WTC11 (cell line): Measurements from ENCODE around the gene CEP85. TPM values are rescaled to one million over a fixed set of nuclear protein-coding genes. Genes with fewer than 3 reads are reported as not detected.

ENCODE experiments used
- ATAC-seq: fragments of 200-7000 bp; cut with Tn5 transposase; 2 replicates; pipeline ENCODE4 v1.10.0; 2021; ENCODE audit warnings: mild to moderate bottlenecking, moderate library complexity
- CTCF ChIA-PET: fragments of 300-600 bp; sonication (Branson Sonifier 250); formaldehyde crosslinking; loops from one replicate; lab custom pipeline; 2021; ENCODE audit warnings: antibody characterized with exemption; lab: Charles Lee
- POLR2A ChIA-PET: fragments of 350-600 bp; sonication (Branson Sonifier 250); formaldehyde crosslinking; loops from one replicate; lab custom pipeline; 2021; ENCODE audit warnings: antibody characterized with exemption; lab: Charles Lee
- DNase-seq: peaks from one replicate; pipeline ENCODE4 v3.0.0; 2021; ENCODE audit warnings: low spot score
- H3K27ac Mint-ChIP-seq: 2 replicates; pipeline ENCODE4 v1.8.0; 2021; ENCODE audit warnings: mixed read lengths
- H3K27me3 Mint-ChIP-seq: 2 replicates; pipeline ENCODE4 v1.8.0; 2021; ENCODE audit warnings: low read depth, mild to moderate bottlenecking, moderate library complexity, mixed read lengths
- H3K36me3 Mint-ChIP-seq: 2 replicates; pipeline ENCODE4 v1.8.0; 2021; ENCODE audit warnings: mixed read lengths
- H3K4me1 Mint-ChIP-seq: 2 replicates; pipeline ENCODE4 v1.8.0; 2022; ENCODE audit warnings: mixed read lengths
- H3K4me3 Mint-ChIP-seq: 2 replicates; pipeline ENCODE4 v1.8.0; 2021; ENCODE audit warnings: mild to moderate bottlenecking, moderate library complexity, mixed read lengths
- H3K9me3 Mint-ChIP-seq: 2 replicates; pipeline ENCODE4 v1.8.0; 2021; ENCODE audit warnings: mixed read lengths
- CREB1 ChIP-seq: sonication (generic); formaldehyde crosslinking; IDR thresholded peaks from 2 replicates; pipeline ENCODE4 v1.8.0; 2023; ENCODE audit warnings: mild to moderate bottlenecking, missing genetic modification reagents
- CREM ChIP-seq: sonication (generic); formaldehyde crosslinking; IDR thresholded peaks from 2 replicates; pipeline ENCODE4 v1.8.1; 2022; ENCODE audit warnings: mild to moderate bottlenecking, missing genetic modification reagents, moderate library complexity
- ELF4 ChIP-seq: sonication (generic); formaldehyde crosslinking; IDR thresholded peaks from 2 replicates; pipeline ENCODE4 v1.8.1; 2022; ENCODE audit warnings: low read depth, mild to moderate bottlenecking, moderate library complexity, missing genetic modification reagents
- ETV6 ChIP-seq: sonication (generic); formaldehyde crosslinking; IDR thresholded peaks from 2 replicates; pipeline ENCODE4 v1.8.1; 2022; ENCODE audit warnings: mild to moderate bottlenecking, missing genetic modification reagents
- GABPB1 ChIP-seq: sonication (generic); formaldehyde crosslinking; IDR thresholded peaks from 2 replicates; pipeline ENCODE4 v1.8.1; 2023; ENCODE audit warnings: mild to moderate bottlenecking, missing genetic modification reagents
- GRHL2 ChIP-seq: fragments of 250-450 bp; sonication (Bioruptor Pico); IDR thresholded peaks from 2 replicates; pipeline ENCODE4 v1.8.0; 2022; ENCODE audit warnings: mild to moderate bottlenecking, moderate library complexity; ENCODE audit not compliant: insufficient replicate concordance, severe bottlenecking
- IRF2 ChIP-seq: sonication (generic); formaldehyde crosslinking; IDR thresholded peaks from 2 replicates; pipeline ENCODE4 v1.8.0; 2022; ENCODE audit warnings: low read depth, missing genetic modification reagents, borderline replicate concordance
- JAZF1 ChIP-seq: fragments of 250-450 bp; sonication (Bioruptor Pico); IDR thresholded peaks from 2 replicates; pipeline ENCODE4 v1.9.0; 2021; ENCODE audit warnings: moderate library complexity, mild to moderate bottlenecking, inconsistent platforms
- MXD4 ChIP-seq: fragments of 250-450 bp; sonication (Bioruptor Pico); IDR thresholded peaks from 2 replicates; pipeline ENCODE4 v1.8.0; 2021; ENCODE audit warnings: mild to moderate bottlenecking, moderate library complexity, borderline replicate concordance
- MYBL2 ChIP-seq: sonication (generic); formaldehyde crosslinking; IDR thresholded peaks from 2 replicates; pipeline ENCODE4 v1.8.1; 2023; ENCODE audit warnings: mild to moderate bottlenecking, moderate library complexity, missing genetic modification reagents
- OVOL2 ChIP-seq: fragments of 250-450 bp; sonication (Bioruptor Pico); IDR thresholded peaks from 2 replicates; pipeline ENCODE4 v1.9.0; 2021; ENCODE audit warnings: mild to moderate bottlenecking, borderline replicate concordance
- SMAD3 ChIP-seq: sonication (generic); formaldehyde crosslinking; IDR thresholded peaks from 2 replicates; pipeline ENCODE4 v1.8.0; 2022; ENCODE audit warnings: missing genetic modification reagents, mild to moderate bottlenecking, borderline replicate concordance
- ZNF232 ChIP-seq: sonication (generic); formaldehyde crosslinking; IDR thresholded peaks from 2 replicates; pipeline ENCODE4 v1.8.0; 2022; ENCODE audit warnings: mild to moderate bottlenecking, missing genetic modification reagents
- ZNF671 ChIP-seq: fragments of 250-450 bp; sonication (Bioruptor Pico); IDR thresholded peaks from 2 replicates; pipeline ENCODE4 v1.8.0; 2021; ENCODE audit warnings: mild to moderate bottlenecking
- total RNA-seq: library from RNA; stranded (reverse); gene quantifications from 3 replicates; pipeline ENCODE4 v1.2.3, GENCODE V29; 2021
- TF ChIP-seq, protein P1 (sequence below): fragments of 250-450 bp; sonication (Bioruptor Pico); IDR thresholded peaks from 2 replicates; pipeline ENCODE4 v1.9.0; 2021; ENCODE audit warnings: mild to moderate bottlenecking
- TF ChIP-seq, protein P2 (sequence below): sonication (generic); formaldehyde crosslinking; IDR thresholded peaks from 2 replicates; pipeline ENCODE4 v1.8.1; 2023; ENCODE audit warnings: mild to moderate bottlenecking, missing genetic modification reagents
- TF ChIP-seq, protein P3 (sequence below): fragments of 250-450 bp; sonication (Bioruptor Pico); IDR thresholded peaks from 2 replicates; pipeline ENCODE4 v1.9.0; 2021; ENCODE audit warnings: mild to moderate bottlenecking, borderline replicate concordance
- TF ChIP-seq, protein P4 (sequence below): sonication (generic); formaldehyde crosslinking; IDR thresholded peaks from 2 replicates; pipeline ENCODE4 v1.8.0; 2023; ENCODE audit warnings: missing genetic modification reagents, mild to moderate bottlenecking, borderline replicate concordance
- TF ChIP-seq, protein P5 (sequence below): sonication (generic); formaldehyde crosslinking; IDR thresholded peaks from 2 replicates; pipeline ENCODE4 v1.8.0; 2022; ENCODE audit warnings: mild to moderate bottlenecking, missing genetic modification reagents
- TF ChIP-seq, protein P6 (sequence below): sonication (generic); formaldehyde crosslinking; IDR thresholded peaks from 2 replicates; pipeline ENCODE4 v1.8.0; 2022; ENCODE audit warnings: mild to moderate bottlenecking, missing genetic modification reagents
- TF ChIP-seq, protein P7 (sequence below): sonication (generic); formaldehyde crosslinking; IDR thresholded peaks from 2 replicates; pipeline ENCODE4 v1.8.1; 2023; ENCODE audit warnings: mild to moderate bottlenecking, missing genetic modification reagents, moderate library complexity
- TF ChIP-seq, protein P8 (sequence below): sonication (generic); formaldehyde crosslinking; conservative IDR thresholded peaks from 2 replicates; pipeline ENCODE4 v1.8.1; 2022; ENCODE audit warnings: mild to moderate bottlenecking, missing genetic modification reagents

Gene CEP85
- total RNA-seq, 1 experiment from 2014 or later: 40.8 TPM

DNA sequence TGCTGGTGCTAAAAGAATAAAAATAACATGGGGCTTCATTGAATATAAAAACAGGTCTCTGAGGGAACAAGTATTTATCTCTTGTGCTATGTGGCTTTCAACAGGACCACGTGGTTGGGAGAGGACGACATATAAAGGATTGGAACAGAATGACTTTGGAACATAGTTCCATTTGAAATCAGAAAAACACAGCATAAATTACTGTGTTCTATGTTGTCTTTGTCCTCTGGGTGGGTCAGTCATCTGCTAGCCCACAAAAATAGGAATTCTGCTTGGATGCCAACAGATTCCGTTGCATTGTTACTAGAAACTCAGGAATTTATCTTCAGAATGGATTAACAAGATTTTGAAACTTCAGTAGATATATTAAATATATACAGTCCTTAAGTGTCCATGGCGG is 5.9 kb downstream of the CEP85 start:
- Mint-ChIP-seq H3K27ac (no peak overlapping the region), H3K4me3 (no peak overlapping the region), H3K36me3 (peaks cover 52% of the 10 kb centered on the region), H3K27me3 (no peaks in the 10 kb centered on the region)
- CTCF ChIA-PET: no interaction called here
- DNase-seq: no peak
- POLR2A ChIA-PET: no interaction called here
- no peak for TF ChIP-seq GABPB1
- TF ChIP-seq JAZF1 (CRISPR knock-in tag): no peak
- TF ChIP-seq, protein P1, sequence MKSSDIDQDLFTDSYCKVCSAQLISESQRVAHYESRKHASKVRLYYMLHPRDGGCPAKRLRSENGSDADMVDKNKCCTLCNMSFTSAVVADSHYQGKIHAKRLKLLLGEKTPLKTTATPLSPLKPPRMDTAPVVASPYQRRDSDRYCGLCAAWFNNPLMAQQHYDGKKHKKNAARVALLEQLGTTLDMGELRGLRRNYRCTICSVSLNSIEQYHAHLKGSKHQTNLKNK (CRISPR knock-in tag): no peak
- TF ChIP-seq MYBL2 (CRISPR knock-in tag): no peak
- TF ChIP-seq, protein P2, sequence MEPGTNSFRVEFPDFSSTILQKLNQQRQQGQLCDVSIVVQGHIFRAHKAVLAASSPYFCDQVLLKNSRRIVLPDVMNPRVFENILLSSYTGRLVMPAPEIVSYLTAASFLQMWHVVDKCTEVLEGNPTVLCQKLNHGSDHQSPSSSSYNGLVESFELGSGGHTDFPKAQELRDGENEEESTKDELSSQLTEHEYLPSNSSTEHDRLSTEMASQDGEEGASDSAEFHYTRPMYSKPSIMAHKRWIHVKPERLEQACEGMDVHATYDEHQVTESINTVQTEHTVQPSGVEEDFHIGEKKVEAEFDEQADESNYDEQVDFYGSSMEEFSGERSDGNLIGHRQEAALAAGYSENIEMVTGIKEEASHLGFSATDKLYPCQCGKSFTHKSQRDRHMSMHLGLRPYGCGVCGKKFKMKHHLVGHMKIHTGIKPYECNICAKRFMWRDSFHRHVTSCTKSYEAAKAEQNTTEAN (CRISPR knock-in tag): no peak
- no peak for TF ChIP-seq ELF4
- TF ChIP-seq ZNF232: no peak
- TF ChIP-seq ETV6: no peak
- no peak for TF ChIP-seq ZNF671
- TF ChIP-seq, protein P3, sequence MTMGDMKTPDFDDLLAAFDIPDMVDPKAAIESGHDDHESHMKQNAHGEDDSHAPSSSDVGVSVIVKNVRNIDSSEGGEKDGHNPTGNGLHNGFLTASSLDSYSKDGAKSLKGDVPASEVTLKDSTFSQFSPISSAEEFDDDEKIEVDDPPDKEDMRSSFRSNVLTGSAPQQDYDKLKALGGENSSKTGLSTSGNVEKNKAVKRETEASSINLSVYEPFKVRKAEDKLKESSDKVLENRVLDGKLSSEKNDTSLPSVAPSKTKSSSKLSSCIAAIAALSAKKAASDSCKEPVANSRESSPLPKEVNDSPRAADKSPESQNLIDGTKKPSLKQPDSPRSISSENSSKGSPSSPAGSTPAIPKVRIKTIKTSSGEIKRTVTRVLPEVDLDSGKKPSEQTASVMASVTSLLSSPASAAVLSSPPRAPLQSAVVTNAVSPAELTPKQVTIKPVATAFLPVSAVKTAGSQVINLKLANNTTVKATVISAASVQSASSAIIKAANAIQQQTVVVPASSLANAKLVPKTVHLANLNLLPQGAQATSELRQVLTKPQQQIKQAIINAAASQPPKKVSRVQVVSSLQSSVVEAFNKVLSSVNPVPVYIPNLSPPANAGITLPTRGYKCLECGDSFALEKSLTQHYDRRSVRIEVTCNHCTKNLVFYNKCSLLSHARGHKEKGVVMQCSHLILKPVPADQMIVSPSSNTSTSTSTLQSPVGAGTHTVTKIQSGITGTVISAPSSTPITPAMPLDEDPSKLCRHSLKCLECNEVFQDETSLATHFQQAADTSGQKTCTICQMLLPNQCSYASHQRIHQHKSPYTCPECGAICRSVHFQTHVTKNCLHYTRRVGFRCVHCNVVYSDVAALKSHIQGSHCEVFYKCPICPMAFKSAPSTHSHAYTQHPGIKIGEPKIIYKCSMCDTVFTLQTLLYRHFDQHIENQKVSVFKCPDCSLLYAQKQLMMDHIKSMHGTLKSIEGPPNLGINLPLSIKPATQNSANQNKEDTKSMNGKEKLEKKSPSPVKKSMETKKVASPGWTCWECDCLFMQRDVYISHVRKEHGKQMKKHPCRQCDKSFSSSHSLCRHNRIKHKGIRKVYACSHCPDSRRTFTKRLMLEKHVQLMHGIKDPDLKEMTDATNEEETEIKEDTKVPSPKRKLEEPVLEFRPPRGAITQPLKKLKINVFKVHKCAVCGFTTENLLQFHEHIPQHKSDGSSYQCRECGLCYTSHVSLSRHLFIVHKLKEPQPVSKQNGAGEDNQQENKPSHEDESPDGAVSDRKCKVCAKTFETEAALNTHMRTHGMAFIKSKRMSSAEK (CRISPR knock-in tag): no peak
- TF ChIP-seq CREB1 (CRISPR knock-in tag): no peak
- TF ChIP-seq, protein P4, sequence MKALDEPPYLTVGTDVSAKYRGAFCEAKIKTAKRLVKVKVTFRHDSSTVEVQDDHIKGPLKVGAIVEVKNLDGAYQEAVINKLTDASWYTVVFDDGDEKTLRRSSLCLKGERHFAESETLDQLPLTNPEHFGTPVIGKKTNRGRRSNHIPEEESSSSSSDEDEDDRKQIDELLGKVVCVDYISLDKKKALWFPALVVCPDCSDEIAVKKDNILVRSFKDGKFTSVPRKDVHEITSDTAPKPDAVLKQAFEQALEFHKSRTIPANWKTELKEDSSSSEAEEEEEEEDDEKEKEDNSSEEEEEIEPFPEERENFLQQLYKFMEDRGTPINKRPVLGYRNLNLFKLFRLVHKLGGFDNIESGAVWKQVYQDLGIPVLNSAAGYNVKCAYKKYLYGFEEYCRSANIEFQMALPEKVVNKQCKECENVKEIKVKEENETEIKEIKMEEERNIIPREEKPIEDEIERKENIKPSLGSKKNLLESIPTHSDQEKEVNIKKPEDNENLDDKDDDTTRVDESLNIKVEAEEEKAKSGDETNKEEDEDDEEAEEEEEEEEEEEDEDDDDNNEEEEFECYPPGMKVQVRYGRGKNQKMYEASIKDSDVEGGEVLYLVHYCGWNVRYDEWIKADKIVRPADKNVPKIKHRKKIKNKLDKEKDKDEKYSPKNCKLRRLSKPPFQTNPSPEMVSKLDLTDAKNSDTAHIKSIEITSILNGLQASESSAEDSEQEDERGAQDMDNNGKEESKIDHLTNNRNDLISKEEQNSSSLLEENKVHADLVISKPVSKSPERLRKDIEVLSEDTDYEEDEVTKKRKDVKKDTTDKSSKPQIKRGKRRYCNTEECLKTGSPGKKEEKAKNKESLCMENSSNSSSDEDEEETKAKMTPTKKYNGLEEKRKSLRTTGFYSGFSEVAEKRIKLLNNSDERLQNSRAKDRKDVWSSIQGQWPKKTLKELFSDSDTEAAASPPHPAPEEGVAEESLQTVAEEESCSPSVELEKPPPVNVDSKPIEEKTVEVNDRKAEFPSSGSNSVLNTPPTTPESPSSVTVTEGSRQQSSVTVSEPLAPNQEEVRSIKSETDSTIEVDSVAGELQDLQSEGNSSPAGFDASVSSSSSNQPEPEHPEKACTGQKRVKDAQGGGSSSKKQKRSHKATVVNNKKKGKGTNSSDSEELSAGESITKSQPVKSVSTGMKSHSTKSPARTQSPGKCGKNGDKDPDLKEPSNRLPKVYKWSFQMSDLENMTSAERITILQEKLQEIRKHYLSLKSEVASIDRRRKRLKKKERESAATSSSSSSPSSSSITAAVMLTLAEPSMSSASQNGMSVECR: no peak
- no peak for TF ChIP-seq MXD4 (CRISPR knock-in tag)
- TF ChIP-seq OVOL2 (CRISPR knock-in tag): no peak
- TF ChIP-seq, all 79 proteins: peak for 0
- ATAC-seq: no peak
- peaks cover 21% of the 10 kb centered on the region for H3K4me1 Mint-ChIP-seq
- peaks cover 6% of the 10 kb centered on the region; the same call in 1 of the 2 replicates for H3K9me3 Mint-ChIP-seq

DNA sequence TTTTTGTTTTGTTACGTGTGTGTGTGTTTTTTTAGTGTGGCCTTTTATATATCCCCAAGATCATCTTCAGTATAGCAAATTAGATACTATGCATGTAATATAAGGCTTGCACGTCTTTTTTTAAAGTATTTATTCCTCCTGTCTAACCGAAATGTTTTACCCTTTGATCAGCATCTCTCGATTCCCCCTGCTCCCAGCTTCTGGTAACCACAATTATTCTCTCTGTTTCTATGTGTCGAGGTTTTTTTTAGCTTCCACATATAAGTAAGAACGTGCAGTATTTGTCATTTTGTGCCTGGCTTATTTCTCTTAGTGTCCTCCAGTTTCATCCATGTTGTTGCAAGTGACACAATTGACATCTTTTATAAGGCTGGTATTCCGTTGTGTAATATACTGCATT is 18.7 kb downstream of the CEP85 start:
- DNase-seq (no peak), ATAC-seq (no peak)
- Mint-ChIP-seq H3K36me3 (peaks cover 66% of the 10 kb centered on the region), H3K27ac (no peak overlapping the region), H3K9me3 (peaks cover 16% of the 10 kb centered on the region), H3K27me3 (no peaks in the 10 kb centered on the region), H3K4me1 (no peaks in the 10 kb centered on the region), H3K4me3 (no peak overlapping the region)
- no peak for TF ChIP-seq IRF2 (CRISPR knock-in tag)
- TF ChIP-seq, protein P5, sequence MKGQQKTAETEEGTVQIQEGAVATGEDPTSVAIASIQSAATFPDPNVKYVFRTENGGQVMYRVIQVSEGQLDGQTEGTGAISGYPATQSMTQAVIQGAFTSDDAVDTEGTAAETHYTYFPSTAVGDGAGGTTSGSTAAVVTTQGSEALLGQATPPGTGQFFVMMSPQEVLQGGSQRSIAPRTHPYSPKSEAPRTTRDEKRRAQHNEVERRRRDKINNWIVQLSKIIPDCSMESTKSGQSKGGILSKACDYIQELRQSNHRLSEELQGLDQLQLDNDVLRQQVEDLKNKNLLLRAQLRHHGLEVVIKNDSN (CRISPR knock-in tag): no peak
- TF ChIP-seq, protein P6, sequence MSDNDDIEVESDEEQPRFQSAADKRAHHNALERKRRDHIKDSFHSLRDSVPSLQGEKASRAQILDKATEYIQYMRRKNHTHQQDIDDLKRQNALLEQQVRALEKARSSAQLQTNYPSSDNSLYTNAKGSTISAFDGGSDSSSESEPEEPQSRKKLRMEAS (CRISPR knock-in tag): no peak
- TF ChIP-seq, protein P7, sequence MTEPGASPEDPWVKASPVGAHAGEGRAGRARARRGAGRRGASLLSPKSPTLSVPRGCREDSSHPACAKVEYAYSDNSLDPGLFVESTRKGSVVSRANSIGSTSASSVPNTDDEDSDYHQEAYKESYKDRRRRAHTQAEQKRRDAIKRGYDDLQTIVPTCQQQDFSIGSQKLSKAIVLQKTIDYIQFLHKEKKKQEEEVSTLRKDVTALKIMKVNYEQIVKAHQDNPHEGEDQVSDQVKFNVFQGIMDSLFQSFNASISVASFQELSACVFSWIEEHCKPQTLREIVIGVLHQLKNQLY: no peak
- TF ChIP-seq CREM (CRISPR knock-in tag): no peak
- TF ChIP-seq GRHL2 (CRISPR knock-in tag): no peak
- TF ChIP-seq, protein P8, sequence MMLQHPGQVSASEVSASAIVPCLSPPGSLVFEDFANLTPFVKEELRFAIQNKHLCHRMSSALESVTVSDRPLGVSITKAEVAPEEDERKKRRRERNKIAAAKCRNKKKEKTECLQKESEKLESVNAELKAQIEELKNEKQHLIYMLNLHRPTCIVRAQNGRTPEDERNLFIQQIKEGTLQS (CRISPR knock-in tag): no peak
- TF ChIP-seq ZNF232: no peak
- TF ChIP-seq SMAD3 (CRISPR knock-in tag): no peak
- ChIA-PET CTCF (no interaction called here), POLR2A (no interaction called here)
